ENCODE data around the gene C1orf159.

The C1orf159 gene

DNA sequence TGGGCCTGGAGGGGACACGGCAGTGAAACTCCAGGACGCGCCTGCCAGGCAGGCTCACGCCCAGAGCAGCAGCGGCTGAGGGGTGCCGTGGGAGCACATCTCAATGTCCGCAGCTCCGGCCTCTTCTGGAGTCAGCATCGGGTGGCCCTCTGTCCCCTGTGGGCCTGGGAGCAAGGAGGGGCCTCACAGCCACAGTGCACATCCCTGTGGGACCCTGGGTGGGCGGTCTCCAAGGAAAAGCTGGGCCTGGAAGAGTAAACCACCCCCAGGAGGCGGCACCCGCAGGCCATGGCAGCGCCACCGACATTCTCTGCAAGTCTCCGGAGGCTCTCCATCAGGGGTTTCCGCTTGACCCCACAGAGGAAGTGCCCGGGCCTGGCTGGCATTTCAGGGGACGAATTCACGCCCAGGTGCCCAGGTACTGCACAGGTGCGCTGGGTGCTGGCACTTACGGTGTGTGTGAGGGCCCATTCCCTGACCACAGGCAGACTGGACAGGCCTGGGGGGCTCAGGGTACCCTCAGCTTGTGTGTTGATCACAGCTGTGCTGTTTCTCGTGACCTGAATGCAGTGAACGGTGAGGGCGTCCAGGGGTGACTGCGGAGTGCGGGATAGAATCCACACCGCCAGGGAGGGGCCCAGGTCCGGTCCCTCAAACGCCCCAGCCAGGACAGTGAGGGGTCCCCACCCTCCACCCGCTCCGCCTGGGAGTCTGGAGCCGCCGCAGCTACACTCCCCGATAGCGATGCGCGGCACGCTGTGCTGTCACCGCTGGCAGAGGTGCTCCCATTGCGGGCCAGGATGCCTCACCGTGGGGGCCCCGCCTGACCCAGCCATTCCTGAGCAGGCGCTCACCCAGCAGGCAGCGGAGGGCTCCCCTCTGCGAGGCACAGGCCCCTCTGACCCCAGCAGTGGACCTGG, 25.2 kb downstream of the C1orf159 start:
- peak overlapping the region; percentile 38 for H3K14ac ChIP-seq (ENCODE audit: low read length)
- no peak overlapping the region for H3K4me3 ChIP-seq (ENCODE audit: low read length in 2 of 2)
- no peak overlapping the region for H2BK15ac ChIP-seq (ENCODE audit: low read length)
- H3K23ac ChIP-seq (ENCODE audit: low read depth, low read length, poor library complexity): peak overlapping the region; percentile 73
- H3K36me3 ChIP-seq (replicated peaks in 1 of 2; ENCODE audit: control insufficient read depth in 2 of 2, insufficient read depth in 2 of 2, low read length in 2 of 2): peaks cover 0 to 4% of the 10 kb centered on the region in 2 donors
- no peak overlapping the region for H4K91ac ChIP-seq (ENCODE audit: low read depth, low read length, poor library complexity)
- peaks cover 8% of the 10 kb centered on the region for H3K79me1 ChIP-seq (ENCODE audit: low read depth, low read length)
- H3K4me1 ChIP-seq (ENCODE audit: control insufficient read depth in 2 of 2, insufficient read depth in 1 of 2, low read depth in 1 of 2, low read length in 2 of 2): no peaks in the 10 kb centered on the region
- peak overlapping the region; percentile 38 for H3K18ac ChIP-seq (ENCODE audit: low read length)
- no peak overlapping the region for H2AFZ ChIP-seq (ENCODE audit: low read length)
- no CpG with 5 or more reads among the region's 45 CpGs for WGBS, 2 donors (ENCODE audit: extremely low coverage in 2 of 2, insufficient read length in 2 of 2, insufficient replicate concordance in 1 of 2)
- H3K27me3 ChIP-seq (ENCODE audit: control insufficient read depth in 3 of 3, insufficient read depth in 3 of 3, low read depth in 1 of 3, low read length in 3 of 3): no peaks in the 10 kb centered on the region
- H3K9me3 ChIP-seq (replicated peaks in 1 of 2; ENCODE audit: control insufficient read depth in 2 of 2, insufficient read depth in 1 of 2, low read depth in 1 of 2, low read length in 2 of 2): peaks cover 2 to 8% of the 10 kb centered on the region in 2 donors
- peak overlapping the region; percentile 56 for H2AK5ac ChIP-seq (ENCODE audit: low read depth, low read length)
- H3K9ac ChIP-seq (ENCODE audit: low read depth, low read length, poor library complexity): peak overlapping the region; percentile 30
- H3K4ac ChIP-seq (ENCODE audit: low read length): no peak overlapping the region
- no peak overlapping the region for H2BK12ac ChIP-seq (ENCODE audit: low read length)
- no peak overlapping the region for H4K8ac ChIP-seq (ENCODE audit: low read depth, low read length)
- no peak overlapping the region for H3K4me2 ChIP-seq (ENCODE audit: insufficient read depth, low read length, poor library complexity, severe bottlenecking)
- H2BK120ac ChIP-seq (ENCODE audit: low read depth, low read length): no peak overlapping the region
- no peak overlapping the region for H2BK5ac ChIP-seq (ENCODE audit: low read length)
- H3K27ac ChIP-seq (replicated peaks; ENCODE audit: low read length): no peak overlapping the region
- DNase-seq (ENCODE audit: low spot score): no peak

DNA sequence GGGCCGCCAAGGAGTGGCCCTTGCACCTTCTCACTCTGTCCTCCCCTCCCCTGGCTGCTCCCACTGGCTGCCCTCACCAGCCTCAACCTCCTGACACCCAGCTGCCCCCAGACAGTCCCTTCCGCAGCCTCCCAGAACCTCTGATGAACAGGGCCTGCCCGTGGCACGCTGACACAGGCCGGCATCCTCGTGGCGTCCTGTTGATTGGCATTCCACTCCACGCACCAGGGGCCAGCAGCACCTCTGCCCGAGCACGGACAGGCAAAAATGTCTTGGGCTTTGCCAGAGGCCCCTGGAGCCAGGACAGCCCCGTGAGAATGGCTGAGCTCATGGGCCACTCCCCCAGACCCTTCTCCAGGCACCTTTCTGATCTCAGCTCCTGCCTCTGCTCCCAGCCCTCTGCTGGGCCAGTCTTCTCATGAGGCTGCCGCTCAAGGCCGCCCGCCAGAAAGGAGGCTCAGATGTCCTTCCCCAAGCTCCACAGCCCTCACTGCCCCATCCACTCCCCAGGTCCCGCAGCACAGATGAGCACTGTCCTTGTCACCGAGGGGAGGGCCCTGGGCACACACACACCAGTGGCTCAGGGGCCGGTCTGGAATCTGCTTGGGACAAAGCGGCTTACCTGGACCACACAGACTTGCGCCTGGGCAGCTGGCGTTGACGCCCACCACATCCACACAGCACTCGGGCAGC, 26.0 kb downstream of the C1orf159 start:
- no CpG with 5 or more reads among the region's 22 CpGs for WGBS, 2 donors (ENCODE audit: extremely low coverage in 2 of 2, insufficient read length in 2 of 2, insufficient replicate concordance in 1 of 2)
- no peak overlapping the region for H3K4me2 ChIP-seq (ENCODE audit: insufficient read depth, low read length, poor library complexity, severe bottlenecking)

DNA sequence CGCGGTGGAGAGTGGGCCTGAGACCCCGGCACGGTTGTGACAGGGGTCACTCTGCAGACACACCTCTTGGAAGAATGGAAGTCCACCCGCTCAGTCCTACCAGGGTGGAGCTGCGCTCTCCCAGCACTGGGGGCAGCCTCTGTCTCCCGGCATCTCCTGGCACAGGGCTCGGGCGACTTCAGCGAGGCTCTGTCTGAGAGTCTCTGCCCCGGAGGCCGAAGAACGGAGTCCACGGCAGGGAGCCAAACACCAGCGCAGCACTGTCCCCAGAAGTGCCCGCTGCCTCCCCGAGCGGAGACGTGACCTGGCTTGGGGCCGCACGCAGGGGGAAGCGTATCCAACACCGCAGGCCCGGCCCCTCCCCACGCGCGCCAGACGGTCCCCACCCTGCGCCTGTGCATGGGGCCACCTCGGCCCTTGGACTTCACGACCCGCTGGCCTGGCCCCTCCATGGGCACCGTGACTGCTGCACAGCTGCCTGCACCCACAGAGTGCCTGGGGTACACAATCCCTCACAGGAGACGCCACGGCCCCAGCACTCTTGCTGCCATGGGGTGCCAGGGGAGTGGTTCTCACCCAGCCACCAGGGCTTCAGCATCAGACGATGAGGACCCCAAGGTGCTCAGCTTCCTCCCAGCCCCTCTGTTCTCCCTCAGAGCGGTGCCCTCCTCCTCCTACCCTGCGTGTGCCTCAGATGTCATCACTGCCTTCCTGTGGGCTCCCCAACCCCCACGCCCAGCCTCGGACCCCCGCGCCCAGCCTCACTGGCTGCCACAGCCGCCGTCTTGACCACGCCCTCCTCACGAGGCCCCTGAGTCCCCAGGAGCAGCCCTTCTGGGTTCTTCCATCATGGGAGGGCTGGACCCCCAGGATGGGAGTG, 26.8 kb downstream of the C1orf159 start:
- no peak overlapping the region for H3K27ac ChIP-seq (replicated peaks; ENCODE audit: low read length)
- no CpG with 5 or more reads among the region's 46 CpGs for WGBS, 2 donors (ENCODE audit: extremely low coverage in 2 of 2, insufficient read length in 2 of 2, insufficient replicate concordance in 1 of 2)
- no peak overlapping the region for H2BK5ac ChIP-seq (ENCODE audit: low read length)

More for the DNA sequence above, 26.0 kb downstream of the C1orf159 start:
- DNase-seq (ENCODE audit: low spot score): no peak
- peaks cover 0 to 4% of the 10 kb centered on the region in 2 donors for H3K36me3 ChIP-seq (replicated peaks in 1 of 2; ENCODE audit: control insufficient read depth in 2 of 2, insufficient read depth in 2 of 2, low read length in 2 of 2)
- H2BK15ac ChIP-seq (ENCODE audit: low read length): no peak overlapping the region
- H2BK5ac ChIP-seq (ENCODE audit: low read length): no peak overlapping the region
- H3K9me3 ChIP-seq (replicated peaks in 1 of 2; ENCODE audit: control insufficient read depth in 2 of 2, insufficient read depth in 1 of 2, low read depth in 1 of 2, low read length in 2 of 2): peaks cover 0 to 8% of the 10 kb centered on the region in 2 donors
- H3K23ac ChIP-seq (ENCODE audit: low read depth, low read length, poor library complexity): peak overlapping the region; percentile 73
- H3K4me3 ChIP-seq (ENCODE audit: low read length in 2 of 2): no peak overlapping the region
- H3K14ac ChIP-seq (ENCODE audit: low read length): no peak overlapping the region
- no peak overlapping the region for H4K91ac ChIP-seq (ENCODE audit: low read depth, low read length, poor library complexity)
- H3K4ac ChIP-seq (ENCODE audit: low read length): no peak overlapping the region
- H3K79me1 ChIP-seq (ENCODE audit: low read depth, low read length): peaks cover 8% of the 10 kb centered on the region
- H3K27me3 ChIP-seq (ENCODE audit: control insufficient read depth in 3 of 3, insufficient read depth in 3 of 3, low read depth in 1 of 3, low read length in 3 of 3): no peaks in the 10 kb centered on the region
- H4K8ac ChIP-seq (ENCODE audit: low read depth, low read length): peak overlapping the region; percentile 48
- H3K4me1 ChIP-seq (ENCODE audit: control insufficient read depth in 2 of 2, insufficient read depth in 1 of 2, low read depth in 1 of 2, low read length in 2 of 2): no peaks in the 10 kb centered on the region
- no peak overlapping the region for H2BK12ac ChIP-seq (ENCODE audit: low read length)
- H2AFZ ChIP-seq (ENCODE audit: low read length): no peak overlapping the region
- H3K9ac ChIP-seq (ENCODE audit: low read depth, low read length, poor library complexity): no peak overlapping the region
- H2BK120ac ChIP-seq (ENCODE audit: low read depth, low read length): no peak overlapping the region
- no peak overlapping the region for H3K27ac ChIP-seq (replicated peaks; ENCODE audit: low read length)
- H2AK5ac ChIP-seq (ENCODE audit: low read depth, low read length): no peak overlapping the region
- H3K18ac ChIP-seq (ENCODE audit: low read length): no peak overlapping the region

More for the DNA sequence above, 26.8 kb downstream of the C1orf159 start:
- Histone ChIP-seq H3K79me1 (ENCODE audit: low read depth, low read length) (peaks cover 10% of the 10 kb centered on the region), H3K4me1 (ENCODE audit: control insufficient read depth in 2 of 2, insufficient read depth in 1 of 2, low read depth in 1 of 2, low read length in 2 of 2) (no peaks in the 10 kb centered on the region), H2AFZ (ENCODE audit: low read length) (no peak overlapping the region), H3K18ac (ENCODE audit: low read length) (peak overlapping the region; percentile 28), H2AK5ac (ENCODE audit: low read depth, low read length) (peak overlapping the region; percentile 37), H3K9me3 (replicated peaks in 1 of 2; ENCODE audit: control insufficient read depth in 2 of 2, insufficient read depth in 1 of 2, low read depth in 1 of 2, low read length in 2 of 2) (peaks cover 0 to 8% of the 10 kb centered on the region in 2 donors), H3K4me2 (ENCODE audit: insufficient read depth, low read length, poor library complexity, severe bottlenecking) (no peak overlapping the region), H3K23ac (ENCODE audit: low read depth, low read length, poor library complexity) (peak overlapping the region; percentile 73), H3K4me3 (ENCODE audit: low read length in 2 of 2) (no peak overlapping the region), H4K8ac (ENCODE audit: low read depth, low read length) (no peak overlapping the region), H3K9ac (ENCODE audit: low read depth, low read length, poor library complexity) (peak overlapping the region; percentile 44), H2BK15ac (ENCODE audit: low read length) (no peak overlapping the region), H3K14ac (ENCODE audit: low read length) (no peak overlapping the region), H2BK12ac (ENCODE audit: low read length) (peak overlapping the region; percentile 10), H2BK120ac (ENCODE audit: low read depth, low read length) (no peak overlapping the region), H3K27me3 (ENCODE audit: control insufficient read depth in 3 of 3, insufficient read depth in 3 of 3, low read depth in 1 of 3, low read length in 3 of 3) (no peaks in the 10 kb centered on the region), H3K4ac (ENCODE audit: low read length) (no peak overlapping the region), H3K36me3 (replicated peaks in 1 of 2; ENCODE audit: control insufficient read depth in 2 of 2, insufficient read depth in 2 of 2, low read length in 2 of 2) (peaks cover 0 to 4% of the 10 kb centered on the region in 2 donors), H4K91ac (ENCODE audit: low read depth, low read length, poor library complexity) (no peak overlapping the region)
- DNase-seq (ENCODE audit: low spot score): no peak
